Measurements from ENCODE around the gene RFX3.

GRCh38 chr9:3451956-3452355 lies 73.8 kb downstream of the RFX3 start:
- TF ChIP-seq CTCF (conservative IDR thresholded peaks at IDR 0.05), result no peak
- no peak for TF ChIP-seq ZFX (IDR thresholded peaks at IDR 0.05)

Measured in C4-2B (cell line).